ENCODE measurements around the gene GPC3. TPM values are rescaled to one million over a fixed set of nuclear protein-coding genes. Genes with fewer than 3 reads are reported as not detected.

The GPC3 gene
- total and polyA plus RNA-seq, 2 of the 4 experiments (the other 2 are of a cell fraction): not detected

DNA sequence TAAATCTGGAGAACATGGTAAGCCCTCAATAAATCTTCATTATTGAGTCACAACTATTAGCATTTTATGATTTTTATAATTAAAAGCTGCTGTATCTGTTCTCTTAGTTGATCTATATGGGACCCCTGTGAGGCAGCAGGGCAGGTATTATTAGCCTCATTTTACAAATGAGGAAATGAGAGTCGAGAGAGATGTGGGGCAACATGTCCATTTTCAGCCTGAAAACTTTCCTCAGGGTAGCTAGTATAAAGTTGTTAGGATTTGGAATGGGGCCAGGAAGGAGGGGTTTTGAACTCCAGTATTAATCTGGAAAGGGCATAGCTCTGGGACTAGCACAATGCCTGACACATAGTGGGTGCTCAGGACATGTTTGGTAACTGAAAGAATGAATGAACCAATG lies 378.4 kb downstream of the GPC3 start:
- no peak overlapping the region for H4K5ac ChIP-seq (ENCODE audit: low read depth, low read length)
- H2AFZ ChIP-seq (replicated peaks; ENCODE audit: low read length, poor library complexity): no peak overlapping the region
- H3K56ac ChIP-seq (ENCODE audit: extremely low read depth, insufficient read depth, low read length): no peak overlapping the region
- in situ Hi-C loops (cut with MboI; ENCODE audit: low sequenced_read_pairs): no loop called here
- H3K9me3 ChIP-seq (ENCODE audit: control insufficient read depth, insufficient read depth, low read length): no peaks in the 10 kb centered on the region
- H3K18ac ChIP-seq (ENCODE audit: low read depth, low read length): no peak overlapping the region
- no peak overlapping the region for H4K8ac ChIP-seq (ENCODE audit: low read depth in 2 of 2, low read length in 2 of 2)
- H2BK15ac ChIP-seq (ENCODE audit: low read depth, low read length): no peak overlapping the region
- DNase-seq: no peak
- H2AK5ac ChIP-seq (ENCODE audit: low read depth, low read length): no peak overlapping the region
- no peak overlapping the region for H4K91ac ChIP-seq (ENCODE audit: insufficient read depth, low read depth, low read length)
- no peak overlapping the region for H3K9ac ChIP-seq (ENCODE audit: low read depth, low read length)
- H2BK120ac ChIP-seq (ENCODE audit: low read depth, low read length): no peak overlapping the region
- no TSS peak for BruUV-seq (replicated peaks)
- TF ChIP-seq RCOR1 (IDR thresholded peaks at IDR 0.05; ENCODE audit: insufficient replicate concordance, low read length) (no peak), RFX5 (IDR thresholded peaks at IDR 0.05; ENCODE audit: low read depth, low read length) (no peak), BHLHE40 (IDR thresholded peaks at IDR 0.05; ENCODE audit: low read depth, low read length) (no peak), NFE2L2 (IDR thresholded peaks at IDR 0.05; ENCODE audit: low read depth, low read length) (no peak), CEBPB (IDR thresholded peaks at IDR 0.05; ENCODE audit: low read depth, low read length) (no peak), MAFK (IDR thresholded peaks at IDR 0.05; ENCODE audit: low read depth, low read length) (no peak), MXI1 (IDR thresholded peaks at IDR 0.05; ENCODE audit: borderline replicate concordance, low read depth, low read length) (no peak), MAZ (IDR thresholded peaks at IDR 0.05; ENCODE audit: borderline replicate concordance, low read depth, low read length) (no peak), FOS (IDR thresholded peaks at IDR 0.05; ENCODE audit: low read depth, low read length) (no peak), SMC3 (IDR thresholded peaks at IDR 0.05; ENCODE audit: low read depth, low read length) (no peak), CHD1 (IDR thresholded peaks at IDR 0.05; ENCODE audit: low read depth, low read length) (no peak), POLR2A (IDR thresholded peaks at IDR 0.05; ENCODE audit: low read depth, low read length) (no peak)
- TF ChIP-seq, protein P1, sequence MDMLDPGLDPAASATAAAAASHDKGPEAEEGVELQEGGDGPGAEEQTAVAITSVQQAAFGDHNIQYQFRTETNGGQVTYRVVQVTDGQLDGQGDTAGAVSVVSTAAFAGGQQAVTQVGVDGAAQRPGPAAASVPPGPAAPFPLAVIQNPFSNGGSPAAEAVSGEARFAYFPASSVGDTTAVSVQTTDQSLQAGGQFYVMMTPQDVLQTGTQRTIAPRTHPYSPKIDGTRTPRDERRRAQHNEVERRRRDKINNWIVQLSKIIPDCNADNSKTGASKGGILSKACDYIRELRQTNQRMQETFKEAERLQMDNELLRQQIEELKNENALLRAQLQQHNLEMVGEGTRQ (IDR thresholded peaks at IDR 0.05; ENCODE audit: low read depth, low read length): no peak
- TF ChIP-seq, protein P2, sequence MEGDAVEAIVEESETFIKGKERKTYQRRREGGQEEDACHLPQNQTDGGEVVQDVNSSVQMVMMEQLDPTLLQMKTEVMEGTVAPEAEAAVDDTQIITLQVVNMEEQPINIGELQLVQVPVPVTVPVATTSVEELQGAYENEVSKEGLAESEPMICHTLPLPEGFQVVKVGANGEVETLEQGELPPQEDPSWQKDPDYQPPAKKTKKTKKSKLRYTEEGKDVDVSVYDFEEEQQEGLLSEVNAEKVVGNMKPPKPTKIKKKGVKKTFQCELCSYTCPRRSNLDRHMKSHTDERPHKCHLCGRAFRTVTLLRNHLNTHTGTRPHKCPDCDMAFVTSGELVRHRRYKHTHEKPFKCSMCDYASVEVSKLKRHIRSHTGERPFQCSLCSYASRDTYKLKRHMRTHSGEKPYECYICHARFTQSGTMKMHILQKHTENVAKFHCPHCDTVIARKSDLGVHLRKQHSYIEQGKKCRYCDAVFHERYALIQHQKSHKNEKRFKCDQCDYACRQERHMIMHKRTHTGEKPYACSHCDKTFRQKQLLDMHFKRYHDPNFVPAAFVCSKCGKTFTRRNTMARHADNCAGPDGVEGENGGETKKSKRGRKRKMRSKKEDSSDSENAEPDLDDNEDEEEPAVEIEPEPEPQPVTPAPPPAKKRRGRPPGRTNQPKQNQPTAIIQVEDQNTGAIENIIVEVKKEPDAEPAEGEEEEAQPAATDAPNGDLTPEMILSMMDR (conservative IDR thresholded peaks at IDR 0.05; ENCODE audit: low read depth, low read length): no peak
- TF ChIP-seq, protein P3, sequence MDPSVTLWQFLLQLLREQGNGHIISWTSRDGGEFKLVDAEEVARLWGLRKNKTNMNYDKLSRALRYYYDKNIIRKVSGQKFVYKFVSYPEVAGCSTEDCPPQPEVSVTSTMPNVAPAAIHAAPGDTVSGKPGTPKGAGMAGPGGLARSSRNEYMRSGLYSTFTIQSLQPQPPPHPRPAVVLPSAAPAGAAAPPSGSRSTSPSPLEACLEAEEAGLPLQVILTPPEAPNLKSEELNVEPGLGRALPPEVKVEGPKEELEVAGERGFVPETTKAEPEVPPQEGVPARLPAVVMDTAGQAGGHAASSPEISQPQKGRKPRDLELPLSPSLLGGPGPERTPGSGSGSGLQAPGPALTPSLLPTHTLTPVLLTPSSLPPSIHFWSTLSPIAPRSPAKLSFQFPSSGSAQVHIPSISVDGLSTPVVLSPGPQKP (IDR thresholded peaks at IDR 0.05; ENCODE audit: borderline replicate concordance, low read depth, low read length): no peak
- no peak overlapping the region for H3K27ac ChIP-seq (ENCODE audit: insufficient read depth, low read length)
- H2AK9ac ChIP-seq (replicated peaks; ENCODE audit: low read depth, low read length, poor library complexity): no peak overlapping the region
- no CpG with 5 or more reads among the region's 1 CpG for WGBS, 2 experiments (ENCODE audit: extremely low coverage in 2 of 2, insufficient read length in 1 of 2)
- no peaks in the 10 kb centered on the region; the same call in none of the 2 replicates for H3K27me3 ChIP-seq (ENCODE audit: control insufficient read depth, insufficient read depth, low read length)
- no peak overlapping the region for H3K4me2 ChIP-seq (ENCODE audit: low read depth, low read length)
- no peak overlapping the region for H3K14ac ChIP-seq (replicated peaks; ENCODE audit: low read depth, low read length)
- H3K23ac ChIP-seq (ENCODE audit: low read depth, low read length): no peak overlapping the region
- intact Hi-C loops (cut with micrococcal nuclease): no loop called here
- no peak overlapping the region for H2BK5ac ChIP-seq (ENCODE audit: low read depth, low read length, poor library complexity, severe bottlenecking)
- POLR2A ChIA-PET (ENCODE audit: unreplicated experiment): no interaction called here
- no peaks in the 10 kb centered on the region for H3K4me1 ChIP-seq (ENCODE audit: control insufficient read depth, insufficient read depth, low read length)
- dilution Hi-C loops (cut with HindIII; ENCODE audit: low sequenced_read_pairs, unreplicated experiment): no loop called here
- CTCF ChIA-PET: no interaction called here
- H3K79me1 ChIP-seq (ENCODE audit: low read depth in 1 of 2, low read length in 2 of 2): no peaks in the 10 kb centered on the region
- no peaks in the 10 kb centered on the region for H4K20me1 ChIP-seq (ENCODE audit: insufficient read depth, low read length)
- H3K36me3 ChIP-seq (ENCODE audit: control insufficient read depth, insufficient read depth, low read length): no peaks in the 10 kb centered on the region
- ATAC-seq (ENCODE audit: low read depth): no peak
- no peak overlapping the region for H3K4ac ChIP-seq (ENCODE audit: low read depth, low read length)
- H3K9me1 ChIP-seq (ENCODE audit: insufficient read depth, low read length): no peaks in the 10 kb centered on the region
- no peak overlapping the region for H3K4me3 ChIP-seq (ENCODE audit: insufficient read depth, low read depth, low read length)
- no peak overlapping the region for H2BK20ac ChIP-seq (ENCODE audit: low read depth, low read length)

All from IMR-90 (cell line).